ENCODE measurements around the gene KBTBD12.
"Not testable (repeated sequence)": the region's sequence is repeated elsewhere in the genome, so short reads cannot be mapped to it uniquely, and the experiment has no call there.

Gene KBTBD12

DNA sequence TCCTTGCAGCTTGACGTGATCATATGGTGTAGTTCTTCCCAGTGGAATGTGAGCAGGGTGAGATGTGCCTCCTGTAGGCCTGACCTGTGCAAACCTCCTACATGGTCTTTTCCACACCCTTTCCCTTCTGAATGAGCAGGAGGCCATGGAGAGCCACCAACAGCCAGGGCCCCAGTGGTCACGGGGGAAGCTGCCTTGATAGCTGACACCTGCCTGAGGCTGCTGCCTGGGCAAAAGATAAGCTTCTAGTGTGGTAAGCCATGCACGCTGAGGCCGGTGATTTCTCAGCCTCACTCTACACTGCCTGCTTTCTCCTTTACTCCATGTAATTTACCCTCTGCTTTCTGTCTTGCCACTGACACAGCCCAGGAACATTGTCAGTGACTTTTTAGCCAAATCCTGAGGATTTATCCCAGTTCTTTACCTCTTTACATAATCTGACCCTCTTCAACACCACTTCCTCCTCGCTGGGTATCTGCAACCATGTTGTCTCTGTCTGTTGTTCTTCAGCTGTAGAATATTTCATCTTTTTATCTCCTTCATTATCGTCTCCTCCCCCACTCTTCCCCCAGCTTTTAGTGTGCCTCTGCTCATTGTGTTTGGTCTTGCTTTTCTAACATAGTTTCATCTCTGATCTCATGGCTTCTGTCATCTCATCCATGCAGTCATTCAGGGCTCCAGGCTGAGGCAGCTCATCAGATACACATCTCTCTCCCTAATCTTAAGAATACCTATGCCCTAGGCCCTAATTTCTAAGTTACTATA lies 11.2 kb upstream of the KBTBD12 start:
- no peak for DNase-seq (ENCODE audit: low read depth)

DNA sequence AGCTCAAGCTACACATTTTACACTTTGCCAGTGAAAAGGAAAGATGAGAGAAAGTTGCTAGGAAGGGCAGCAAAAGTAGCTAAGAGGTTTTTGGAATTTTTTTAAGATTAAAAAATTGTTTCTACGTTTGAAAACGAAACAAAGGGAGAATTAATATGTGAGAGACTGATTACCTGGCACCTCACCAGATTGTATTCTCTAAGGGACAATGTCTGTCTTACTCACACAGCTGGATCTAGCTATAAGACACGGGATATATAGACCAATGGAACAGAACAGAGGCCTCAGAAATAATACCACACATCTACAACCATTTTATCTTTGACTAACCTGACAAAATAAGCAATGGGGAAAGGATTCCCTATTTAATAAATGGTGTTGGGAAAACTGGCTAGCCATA lies 9.5 kb upstream of the KBTBD12 start:
- no peak for DNase-seq (ENCODE audit: low read depth)

DNA sequence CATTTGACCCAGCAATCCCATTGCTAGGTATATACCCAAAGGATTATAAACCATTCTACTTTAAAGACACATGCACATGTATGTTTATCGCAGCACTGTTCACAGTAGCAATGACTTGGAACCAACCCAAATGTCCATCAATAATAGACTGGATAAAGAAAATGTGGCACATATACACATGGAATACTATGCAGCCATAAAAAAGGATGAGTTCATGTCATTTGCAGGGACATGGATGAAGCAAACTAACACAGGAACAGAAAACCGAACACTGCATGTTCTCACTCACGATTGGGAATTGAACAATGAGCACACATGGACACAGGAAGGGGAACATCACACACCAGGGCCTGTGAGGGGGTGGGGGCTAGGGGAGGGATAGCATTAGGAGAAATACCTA lies 8.4 kb upstream of the KBTBD12 start:
- not testable (repeated sequence) for DNase-seq (ENCODE audit: low read depth)

DNA sequence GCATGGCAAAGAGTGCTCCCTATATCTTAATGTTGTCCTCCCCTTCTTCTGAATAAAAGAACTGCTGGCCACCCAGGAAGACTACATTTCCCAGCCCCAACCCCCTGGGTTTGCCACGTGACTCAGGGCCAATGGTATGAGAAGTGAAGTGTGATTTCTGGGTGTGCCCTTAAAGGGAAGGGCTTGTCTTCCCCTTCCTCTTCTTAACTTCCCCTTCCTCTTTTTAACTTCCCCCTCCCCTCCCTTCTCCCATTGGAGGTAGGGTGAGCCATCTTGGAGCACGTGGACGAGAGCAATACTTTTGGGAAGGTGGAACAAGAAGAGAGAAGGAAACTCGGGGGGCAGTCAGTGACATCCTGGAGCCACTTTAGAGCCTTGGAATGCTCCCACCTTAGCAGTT lies 6.8 kb upstream of the KBTBD12 start:
- no peak for DNase-seq (ENCODE audit: low read depth)

DNA sequence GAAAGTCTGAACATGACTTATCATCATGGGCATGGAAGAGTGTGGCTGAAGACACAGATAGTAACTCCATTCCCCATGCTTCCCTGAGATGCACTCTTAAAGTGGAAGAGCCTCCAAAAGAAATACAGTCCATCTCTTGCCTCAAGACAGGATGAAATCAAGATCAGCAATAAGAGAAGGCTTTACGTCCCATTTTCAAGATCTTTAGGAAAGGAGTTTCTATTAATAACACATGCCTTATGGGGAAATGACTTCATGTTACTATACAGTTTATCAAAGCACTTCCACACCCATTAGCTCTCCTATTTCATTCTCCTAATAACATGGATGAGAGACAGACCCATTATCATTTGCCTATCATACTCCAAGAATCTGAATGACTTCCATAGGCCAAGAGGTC lies 6.1 kb upstream of the KBTBD12 start:
- no peak for DNase-seq (ENCODE audit: low read depth)

DNA sequence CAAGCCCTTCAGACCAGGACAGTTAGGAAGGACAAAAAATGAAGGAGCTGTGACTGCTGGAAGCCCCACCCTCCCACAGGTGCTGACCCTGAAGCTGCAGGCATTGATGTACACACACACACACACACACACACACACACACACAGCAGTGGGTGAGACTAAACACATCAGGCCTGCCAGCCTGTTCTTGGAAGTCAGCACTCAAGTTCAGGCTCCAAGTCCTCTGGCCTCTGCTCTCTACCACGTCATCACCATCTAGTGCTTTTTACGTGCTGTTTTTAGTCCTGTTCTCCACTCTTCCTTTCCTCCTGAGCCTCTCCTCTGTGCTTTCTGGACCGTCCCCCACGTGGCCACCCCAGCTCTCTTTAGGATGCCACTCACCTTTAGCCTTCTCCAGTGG lies 5.4 kb upstream of the KBTBD12 start:
- no peak for DNase-seq (ENCODE audit: low read depth)

DNA sequence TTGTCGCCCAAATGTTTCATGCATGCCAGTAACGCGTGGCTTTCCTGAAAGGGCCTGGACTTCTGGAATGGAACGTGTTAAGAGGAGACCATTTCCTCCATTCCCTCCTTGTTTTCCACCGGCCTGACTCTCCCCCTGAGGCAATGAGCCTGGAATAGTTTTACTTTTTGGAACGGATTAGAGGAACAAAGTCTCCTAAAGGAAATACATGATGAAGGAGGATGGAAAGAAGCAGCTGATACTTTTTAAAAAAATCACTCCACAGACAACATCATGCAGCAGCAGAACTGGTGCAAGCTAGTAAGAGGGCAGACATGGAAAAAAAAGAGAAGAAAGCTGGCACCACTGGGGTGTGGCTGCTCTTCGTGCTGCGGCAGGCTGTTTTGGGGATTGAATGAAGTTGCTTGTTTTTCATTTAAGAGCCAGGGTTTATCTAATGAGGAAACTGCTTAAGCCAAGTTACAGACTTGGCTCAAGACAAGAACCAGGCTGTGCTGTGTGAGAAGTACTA lies 3.6 kb upstream of the KBTBD12 start:
- DNase-seq (ENCODE audit: low read depth) = no peak

DNA sequence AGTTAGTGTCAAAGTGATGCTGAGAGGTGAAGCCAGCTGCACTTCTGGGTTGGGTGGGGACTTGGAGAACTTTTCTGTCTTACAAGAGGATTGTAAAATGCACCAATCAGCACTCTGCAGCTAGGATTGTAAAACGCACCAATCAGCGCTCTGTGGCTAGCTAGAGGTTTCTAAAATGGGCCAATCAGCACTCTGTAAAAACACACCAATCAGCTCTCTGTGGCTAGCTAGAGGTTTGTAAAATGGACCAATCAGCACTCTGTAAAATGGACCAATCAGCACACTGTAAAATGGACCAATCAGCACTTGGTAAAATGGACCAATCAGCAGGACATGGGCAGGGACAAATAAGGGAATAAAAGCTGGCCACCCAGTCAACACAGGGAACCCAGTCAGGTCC lies 1.2 kb upstream of the KBTBD12 start:
- not testable (repeated sequence) for DNase-seq (ENCODE audit: low read depth)

DNA sequence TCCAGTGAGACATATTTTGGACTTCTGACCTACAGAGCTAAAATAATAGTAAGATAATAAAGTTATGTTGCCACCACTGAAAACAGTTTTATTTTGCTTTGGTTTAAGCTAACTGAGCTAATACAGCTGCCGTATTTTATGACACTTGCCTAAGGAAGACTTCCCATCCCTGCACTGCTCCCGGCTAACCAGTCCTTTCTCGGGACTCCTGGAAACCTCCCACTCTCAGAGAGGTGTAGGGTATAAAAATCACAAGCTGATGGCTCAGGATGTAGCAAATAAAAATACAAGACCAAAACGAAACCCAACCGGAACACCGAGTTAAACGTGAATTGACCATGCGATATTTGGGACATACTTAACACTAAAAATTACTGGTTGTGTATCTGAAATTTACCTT lies 448 bp upstream of the KBTBD12 start:
- no peak for DNase-seq (ENCODE audit: low read depth)

DNA sequence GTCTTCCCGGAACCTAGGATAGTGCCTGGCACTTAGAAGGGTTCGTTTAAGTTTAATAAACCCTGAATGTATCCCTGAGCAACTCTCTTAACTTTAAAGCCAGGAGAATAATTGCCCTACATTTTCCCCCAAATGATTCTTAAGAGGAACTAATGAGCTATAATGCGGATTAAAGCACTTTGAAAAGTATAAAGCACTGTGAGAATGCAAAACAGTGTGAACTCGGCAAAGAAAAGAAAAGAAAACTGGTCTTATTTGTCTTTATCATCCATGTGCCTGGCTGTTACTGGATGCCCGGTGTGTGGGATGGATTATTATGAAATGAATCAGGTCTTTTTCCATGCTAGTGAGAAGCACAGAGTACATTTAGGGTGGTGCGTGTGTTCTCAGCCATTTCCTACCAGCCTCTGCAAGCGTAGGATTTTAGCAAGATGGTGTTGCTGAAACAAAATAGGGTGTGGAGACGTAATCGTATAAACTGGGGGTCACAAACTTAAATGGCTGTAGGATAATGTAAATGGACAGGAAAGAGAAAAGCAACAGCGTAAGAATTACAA lies 983 bp downstream of the KBTBD12 start:
- no peak for DNase-seq (ENCODE audit: low read depth)

DNA sequence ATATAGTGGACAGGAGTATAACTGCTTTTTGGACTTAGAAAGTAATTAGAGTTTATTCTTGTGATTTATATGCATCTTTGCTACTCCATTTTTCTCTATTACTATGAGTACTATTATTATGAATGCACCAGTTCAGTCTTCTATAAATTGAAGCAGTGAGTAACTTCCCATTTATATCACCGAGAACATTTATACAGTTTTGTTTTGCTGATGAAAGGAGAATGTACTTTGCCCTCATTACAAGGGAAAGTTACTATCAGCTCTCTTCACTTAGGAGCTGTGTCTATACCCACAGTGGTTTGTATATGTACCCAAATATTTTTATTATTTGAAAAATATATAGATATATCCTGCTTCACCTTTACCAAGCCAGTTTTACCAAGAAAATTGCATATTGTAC lies 5.7 kb downstream of the KBTBD12 start:
- DNase-seq (ENCODE audit: low read depth) = no peak

DNA sequence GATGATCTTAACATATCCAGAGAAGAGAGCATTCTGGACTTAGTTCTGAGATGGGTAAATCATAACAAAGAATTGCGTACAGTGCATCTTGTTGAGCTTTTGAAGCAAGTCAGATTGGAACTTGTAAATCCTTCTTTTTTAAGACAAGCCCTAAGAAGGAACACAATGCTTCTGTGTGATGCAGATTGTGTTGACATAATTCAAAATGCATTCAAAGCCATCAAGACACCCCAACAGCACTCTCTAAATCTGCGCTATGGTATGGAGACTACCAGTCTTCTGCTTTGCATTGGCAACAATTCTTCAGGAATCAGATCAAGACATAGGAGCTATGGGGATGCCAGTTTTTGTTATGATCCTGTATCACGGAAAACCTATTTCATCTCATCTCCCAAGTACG lies 8.6 kb downstream of the KBTBD12 start:
- DNase-seq (ENCODE audit: low read depth) = no peak

DNA sequence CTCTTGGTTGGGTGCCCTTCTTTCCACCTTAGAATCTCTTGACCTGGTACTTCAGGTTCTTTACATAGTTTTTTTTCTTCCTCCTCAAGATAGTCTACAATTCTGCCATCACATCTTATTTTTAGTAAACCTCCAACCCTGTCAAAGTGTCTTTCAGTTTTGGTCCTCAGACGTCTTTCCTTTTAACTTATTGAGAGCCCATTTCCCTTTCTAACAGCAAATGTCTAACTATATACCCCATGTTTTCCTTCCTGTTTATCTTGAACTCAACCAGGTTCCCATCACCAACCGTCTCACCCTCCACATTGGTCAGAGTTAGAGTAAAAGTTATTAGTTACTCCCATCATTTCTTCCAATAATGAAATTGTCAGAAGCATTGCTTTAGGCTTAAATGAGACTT lies 10.4 kb downstream of the KBTBD12 start:
- no peak for DNase-seq (ENCODE audit: low read depth)

DNA sequence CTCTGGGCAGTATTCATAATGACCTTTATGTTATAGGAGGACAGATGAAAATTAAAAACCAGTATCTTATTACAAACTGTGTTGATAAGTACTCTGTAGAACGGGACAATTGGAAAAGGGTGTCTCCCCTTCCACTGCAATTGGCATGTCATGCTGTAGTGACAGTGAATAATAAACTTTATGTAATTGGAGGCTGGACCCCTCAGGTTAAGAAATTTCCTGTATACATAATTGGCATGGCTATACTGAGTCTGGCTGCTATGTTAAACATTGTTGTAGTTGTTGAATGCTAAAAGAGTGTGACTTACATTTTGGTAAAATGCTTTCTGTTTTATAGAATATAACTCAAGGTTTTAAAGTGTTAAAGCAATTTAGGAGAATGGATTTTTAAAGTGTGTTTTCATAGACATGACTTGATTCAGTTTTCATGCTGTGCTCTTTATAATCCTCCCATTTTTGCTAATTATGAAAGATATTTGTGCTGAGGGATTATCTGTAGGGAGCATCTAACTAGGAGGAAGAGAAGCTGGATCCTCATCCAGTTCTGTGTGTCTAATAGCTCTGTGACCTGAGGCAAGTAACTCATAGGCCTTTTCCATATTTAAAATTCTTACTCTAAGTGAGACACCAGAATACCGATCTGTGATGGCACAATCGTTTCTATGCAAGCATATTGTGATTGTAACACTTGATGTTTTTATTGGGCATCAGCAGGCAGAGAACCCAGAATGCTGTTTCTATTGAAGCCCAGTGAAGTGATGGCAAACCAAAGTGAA lies 13.0 kb downstream of the KBTBD12 start:
- DNase-seq (ENCODE audit: low read depth) = no peak

DNA sequence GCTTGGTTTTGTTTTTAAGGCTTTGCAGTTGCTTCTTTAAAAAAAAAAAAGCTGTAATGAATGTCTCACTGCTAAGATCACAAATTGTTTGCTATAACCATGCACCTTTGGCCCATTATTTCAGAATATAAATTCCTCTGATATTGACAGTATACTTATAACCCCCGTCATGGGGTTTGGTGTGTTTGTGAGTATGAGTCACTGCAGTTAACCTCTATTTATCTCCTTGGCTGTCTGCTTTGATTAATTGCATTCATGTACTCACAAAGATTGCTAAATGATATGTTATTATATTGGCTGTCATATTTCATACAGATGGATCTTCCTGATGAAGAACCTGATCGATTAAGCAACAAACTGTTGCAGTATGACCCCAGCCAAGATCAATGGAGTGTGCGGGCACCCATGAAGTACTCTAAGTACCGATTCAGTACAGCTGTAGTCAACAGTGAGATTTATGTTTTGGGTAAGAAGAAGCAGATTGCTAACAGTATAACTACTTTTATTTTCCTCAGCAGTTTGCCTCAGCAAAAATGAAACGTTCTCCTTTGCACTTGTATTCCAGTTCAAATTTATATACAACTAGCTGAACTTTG lies 14.9 kb downstream of the KBTBD12 start:
- DNase-seq (ENCODE audit: low read depth) = no peak

DNA sequence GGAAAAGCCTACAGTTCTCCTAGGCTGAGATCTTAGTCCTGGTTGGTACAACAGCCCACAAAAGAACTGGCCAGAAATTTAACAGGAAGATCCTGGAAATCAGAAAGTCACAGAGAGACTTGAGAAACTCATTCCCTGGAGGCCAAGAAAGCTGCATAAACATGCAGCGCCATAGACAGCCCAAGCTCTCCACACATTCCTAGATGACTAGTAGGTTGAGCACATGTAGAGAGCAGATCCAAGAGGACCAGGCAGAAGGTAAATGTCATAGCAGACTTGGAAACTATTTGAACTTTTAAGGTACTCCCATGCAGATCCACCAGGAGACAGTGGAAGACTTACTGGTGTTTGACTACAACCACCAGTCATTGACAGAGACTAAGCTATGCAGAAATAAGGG lies 18.4 kb downstream of the KBTBD12 start:
- no peak for DNase-seq (ENCODE audit: low read depth)

DNA sequence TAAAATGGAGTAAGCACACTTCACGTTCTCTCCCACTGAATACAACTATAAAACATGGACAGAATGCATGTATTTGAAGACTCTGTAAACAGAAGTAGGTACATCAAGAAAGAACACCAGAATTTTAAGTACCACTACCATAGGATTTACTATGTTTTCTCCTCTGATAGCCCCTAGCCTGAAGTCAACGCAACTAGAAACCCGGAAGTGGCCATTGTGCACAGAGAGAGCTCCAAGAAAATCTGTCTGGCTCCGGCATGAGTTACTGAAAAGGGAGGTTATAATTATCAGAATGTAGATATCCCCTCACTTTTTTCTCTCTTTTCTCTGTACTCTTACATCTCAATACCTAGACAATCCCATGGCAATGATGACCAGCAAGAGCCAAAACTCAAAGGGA lies 23.8 kb downstream of the KBTBD12 start:
- no peak for DNase-seq (ENCODE audit: low read depth)

DNA sequence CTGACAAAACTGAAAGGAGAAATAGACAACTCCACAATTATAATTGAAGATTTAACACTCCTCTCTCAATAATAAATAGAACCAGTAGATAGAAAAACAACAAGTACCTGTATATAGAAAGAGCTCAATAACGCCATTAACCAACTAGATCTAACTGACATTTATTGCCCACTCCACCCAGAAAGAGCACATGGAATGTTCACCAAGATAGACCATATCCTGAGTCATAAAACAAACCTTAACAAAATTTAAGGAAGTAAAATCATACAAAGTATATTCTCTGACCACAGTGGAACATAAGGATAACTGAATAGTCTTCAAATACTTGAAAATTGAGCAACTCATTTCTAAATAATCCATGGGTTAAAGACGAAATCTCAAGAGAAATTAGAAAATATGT lies 25.1 kb downstream of the KBTBD12 start:
- DNase-seq (ENCODE audit: low read depth) = no peak

DNA sequence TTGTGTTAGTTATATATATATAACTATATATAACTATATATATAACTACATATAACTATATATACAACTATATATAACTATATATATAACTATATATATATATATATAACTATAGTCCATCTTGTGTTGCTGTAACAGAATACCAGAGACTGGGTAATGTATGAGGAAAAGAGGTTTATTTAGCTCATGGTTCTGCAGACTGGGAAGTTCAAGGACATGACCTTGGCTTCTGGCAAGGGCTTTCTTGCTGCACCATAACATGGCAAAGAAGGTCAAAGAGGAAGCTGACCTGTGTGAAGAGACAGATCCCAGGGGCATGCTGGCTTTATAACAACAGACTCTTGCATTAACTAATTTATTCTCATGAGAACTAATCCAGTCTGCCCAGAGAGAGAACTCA lies 27.6 kb downstream of the KBTBD12 start:
- DNase-seq (ENCODE audit: low read depth) = no peak

DNA sequence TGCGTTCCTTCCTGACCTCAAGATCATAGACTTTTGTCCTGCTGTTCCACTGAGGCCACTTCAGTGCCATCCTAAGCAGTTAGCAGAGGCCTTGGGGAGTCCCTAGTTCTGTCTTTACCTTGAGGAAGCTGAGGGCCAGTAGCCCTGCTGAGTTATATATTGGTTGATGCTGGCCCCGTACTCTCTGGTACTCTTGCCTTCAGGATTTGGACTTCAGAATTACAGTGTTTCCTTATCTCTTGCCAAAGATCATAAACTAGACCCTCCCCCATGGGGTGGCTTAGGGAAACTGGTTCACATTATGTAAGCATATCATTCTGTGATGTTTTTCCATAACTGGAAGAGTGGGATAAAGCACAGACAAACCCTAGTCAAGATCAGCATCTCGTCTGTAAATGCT lies 33.2 kb downstream of the KBTBD12 start:
- no peak for DNase-seq (ENCODE audit: low read depth)

DNA sequence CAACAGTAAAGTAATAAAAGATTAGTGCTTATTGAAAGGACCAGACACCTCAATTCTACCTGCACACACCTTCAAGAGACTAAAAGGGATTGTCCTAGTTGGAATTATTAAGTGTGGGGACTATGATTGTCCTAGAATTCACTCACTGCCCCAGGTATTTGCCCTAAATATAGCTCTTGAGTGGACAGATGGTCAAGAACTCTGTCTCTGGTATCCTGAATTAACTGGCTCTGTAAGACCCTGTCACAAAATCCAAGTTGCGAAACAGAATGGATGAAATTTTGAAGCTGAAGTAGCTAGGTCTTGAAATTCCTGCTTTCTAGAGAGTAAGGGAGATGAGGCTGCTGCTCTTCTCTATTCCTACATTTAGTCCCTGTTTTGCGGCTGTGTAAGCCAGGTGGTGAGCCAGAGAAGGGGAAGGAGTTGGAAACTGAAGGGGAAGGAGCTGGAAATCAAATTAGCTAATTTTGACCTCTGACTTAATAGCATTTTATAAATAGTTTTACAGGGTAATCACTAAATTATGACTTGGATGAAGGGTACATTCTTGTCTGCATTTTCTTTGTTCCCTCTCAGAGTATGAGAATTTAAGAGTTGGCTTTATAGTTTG lies 34.5 kb downstream of the KBTBD12 start:
- DNase-seq (ENCODE audit: low read depth) = no peak

DNA sequence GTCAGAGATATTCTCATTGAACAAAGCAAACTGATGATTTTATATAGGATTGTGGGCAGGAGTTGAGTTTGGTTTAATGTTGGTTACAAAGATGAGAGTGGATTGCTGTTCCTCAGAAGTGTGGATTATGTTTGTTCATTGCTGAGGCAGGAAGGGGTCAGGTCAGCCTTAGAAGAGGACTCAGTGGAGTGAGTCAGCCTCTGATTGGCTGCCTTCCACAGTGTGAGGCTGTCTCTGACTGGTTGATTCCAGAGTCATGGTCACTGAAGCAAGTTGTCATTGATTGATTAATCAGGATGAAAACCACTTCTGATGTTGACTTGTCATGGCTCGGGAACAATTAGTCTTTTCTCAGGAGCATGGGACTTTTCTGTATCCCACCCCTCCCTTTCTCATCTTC lies 36.2 kb downstream of the KBTBD12 start:
- no peak for DNase-seq (ENCODE audit: low read depth)
